ENCODE measurements around the gene CKMT2.
A peak's percentile ranks its signal among the peaks of the same experiment; 100 is the strongest.
"Not testable (repeated sequence)": the region's sequence is repeated elsewhere in the genome, so short reads cannot be mapped to it uniquely, and the experiment has no call there.

The CKMT2 gene

GRCh38 chr5:81288021-81288433 is 54.9 kb downstream of the CKMT2 start:
- H3K36me3 ChIP-seq (ENCODE audit: insufficient read depth, low read depth, low read length) = no peaks in the 10 kb centered on the region
- H3K9me3 ChIP-seq (ENCODE audit: insufficient read depth, low read depth, low read length) = peaks cover 13% of the 10 kb centered on the region
- H3K27me3 ChIP-seq (ENCODE audit: insufficient read depth, low read length) = no peaks in the 10 kb centered on the region
- no peak overlapping the region for H3K4me3 ChIP-seq (ENCODE audit: low read length)
- no peaks in the 10 kb centered on the region for H3K4me1 ChIP-seq (ENCODE audit: insufficient read depth, low read length)
- no peak overlapping the region for H3K27ac ChIP-seq (ENCODE audit: low read length)
- no peak overlapping the region for H3K9ac ChIP-seq (ENCODE audit: low read depth, low read length)

GRCh38 chr5:81290146-81290545 is 57.0 kb downstream of the CKMT2 start:
- Histone ChIP-seq H3K27me3 (ENCODE audit: insufficient read depth, low read length) (no peaks in the 10 kb centered on the region), H3K27ac (ENCODE audit: low read length) (no peak overlapping the region), H3K9me3 (ENCODE audit: insufficient read depth, low read depth, low read length) (peaks cover 19% of the 10 kb centered on the region), H3K9ac (ENCODE audit: low read depth, low read length) (no peak overlapping the region), H3K4me1 (ENCODE audit: insufficient read depth, low read length) (no peaks in the 10 kb centered on the region), H3K4me3 (ENCODE audit: low read length) (no peak overlapping the region), H3K36me3 (ENCODE audit: insufficient read depth, low read depth, low read length) (peaks cover 4% of the 10 kb centered on the region; the same call in 1 of the 2 replicates)

- no peak overlapping the region for H3K9ac ChIP-seq (ENCODE audit: low read depth, low read length)
- no peaks in the 10 kb centered on the region for H3K27me3 ChIP-seq (ENCODE audit: insufficient read depth, low read length)
- H3K36me3 ChIP-seq (ENCODE audit: insufficient read depth, low read depth, low read length) = peaks cover 4% of the 10 kb centered on the region; the same call in 1 of the 2 replicates
- no peak overlapping the region for H3K4me3 ChIP-seq (ENCODE audit: low read length)
- H3K9me3 ChIP-seq (ENCODE audit: insufficient read depth, low read depth, low read length) = peaks cover 19% of the 10 kb centered on the region
- no peaks in the 10 kb centered on the region for H3K4me1 ChIP-seq (ENCODE audit: insufficient read depth, low read length)
- H3K27ac ChIP-seq (ENCODE audit: low read length) = no peak overlapping the region
Observed at GRCh38 chr5:81292130-81292529, 59.0 kb downstream of the CKMT2 start.

- H3K4me1 ChIP-seq (ENCODE audit: insufficient read depth, low read length); H3K27ac ChIP-seq (ENCODE audit: low read length); H3K9ac ChIP-seq (ENCODE audit: low read depth, low read length); H3K27me3 ChIP-seq (ENCODE audit: insufficient read depth, low read length); H3K4me3 ChIP-seq (ENCODE audit: low read length); H3K36me3 ChIP-seq (ENCODE audit: insufficient read depth, low read depth, low read length): not testable (repeated sequence)
- H3K9me3 ChIP-seq (ENCODE audit: insufficient read depth, low read depth, low read length) = peaks cover 19% of the 10 kb centered on the region
Observed at GRCh38 chr5:81294021-81294420, 60.9 kb downstream of the CKMT2 start.

GRCh38 chr5:81297531-81297930 is 64.4 kb downstream of the CKMT2 start:
- H3K4me1 ChIP-seq (ENCODE audit: insufficient read depth, low read length) = no peaks in the 10 kb centered on the region
- peaks cover 9% of the 10 kb centered on the region; the same call in 1 of the 2 replicates for H3K9me3 ChIP-seq (ENCODE audit: insufficient read depth, low read depth, low read length)
- no peak overlapping the region for H3K9ac ChIP-seq (ENCODE audit: low read depth, low read length)
- peaks cover 4% of the 10 kb centered on the region; the same call in 1 of the 2 replicates for H3K36me3 ChIP-seq (ENCODE audit: insufficient read depth, low read depth, low read length)
- H3K27ac ChIP-seq (ENCODE audit: low read length) = no peak overlapping the region
- no peak overlapping the region for H3K4me3 ChIP-seq (ENCODE audit: low read length)
- no peaks in the 10 kb centered on the region for H3K27me3 ChIP-seq (ENCODE audit: insufficient read depth, low read length)

- peaks cover 9% of the 10 kb centered on the region for H3K36me3 ChIP-seq (ENCODE audit: insufficient read depth, low read depth, low read length)
- H3K9me3 ChIP-seq (ENCODE audit: insufficient read depth, low read depth, low read length) = no peaks in the 10 kb centered on the region
- H3K4me1 ChIP-seq (ENCODE audit: insufficient read depth, low read length) = no peaks in the 10 kb centered on the region
- peak overlapping the region; percentile 91; the same call in 1 of the 2 replicates for H3K9ac ChIP-seq (ENCODE audit: low read depth, low read length)
- H3K27me3 ChIP-seq (ENCODE audit: insufficient read depth, low read length) = no peaks in the 10 kb centered on the region
- peak overlapping the region; percentile 91 for H3K4me3 ChIP-seq (ENCODE audit: low read length)
- peak overlapping the region; percentile 61 for H3K27ac ChIP-seq (ENCODE audit: low read length)
Observed at GRCh38 chr5:81300921-81301270, 67.8 kb downstream of the CKMT2 start.

- peak within 1 kb of the TSS; percentile 61 for H3K27ac ChIP-seq (ENCODE audit: low read length)
- H3K4me1 ChIP-seq (ENCODE audit: insufficient read depth, low read length) = no peaks in the 10 kb centered on the region
- H3K27me3 ChIP-seq (ENCODE audit: insufficient read depth, low read length) = no peaks in the 10 kb centered on the region
- H3K9me3 ChIP-seq (ENCODE audit: insufficient read depth, low read depth, low read length) = no peaks in the 10 kb centered on the region
- H3K4me3 ChIP-seq (ENCODE audit: low read length) = peak within 1 kb of the TSS; percentile 91
- peak within 1 kb of the TSS; percentile 91 for H3K9ac ChIP-seq (ENCODE audit: low read depth, low read length)
- H3K36me3 ChIP-seq (ENCODE audit: insufficient read depth, low read depth, low read length) = peaks cover 9% of the 10 kb centered on the region
Observed at GRCh38 chr5:81301271-81302015, 68.3 kb downstream of the CKMT2 start, which contains the start of gene ZCCHC9. TSS of gene ZCCHC9 (plus strand) at chr5:81301587. CDS start at chr5:81304758, 3,171 bp downstream.

GRCh38 chr5:81302596-81302995 is 69.5 kb downstream of the CKMT2 start:
- peak overlapping the region; percentile 91 for H3K4me3 ChIP-seq (ENCODE audit: low read length)
- no peak overlapping the region; the same call in 1 of the 2 replicates for H3K9ac ChIP-seq (ENCODE audit: low read depth, low read length)

GRCh38 chr5:81303563-81303962 is 70.4 kb downstream of the CKMT2 start:
- Histone ChIP-seq H3K9ac (ENCODE audit: low read depth, low read length) (no peak overlapping the region), H3K4me3 (ENCODE audit: low read length) (no peak overlapping the region), H3K27ac (ENCODE audit: low read length) (no peak overlapping the region)

More at GRCh38 chr5:81302596-81302995, 69.5 kb downstream of the CKMT2 start:
- no peaks in the 10 kb centered on the region for H3K9me3 ChIP-seq (ENCODE audit: insufficient read depth, low read depth, low read length)
- peaks cover 9% of the 10 kb centered on the region for H3K36me3 ChIP-seq (ENCODE audit: insufficient read depth, low read depth, low read length)
- no peak overlapping the region for H3K27ac ChIP-seq (ENCODE audit: low read length)
- H3K27me3 ChIP-seq (ENCODE audit: insufficient read depth, low read length) = no peaks in the 10 kb centered on the region
- no peaks in the 10 kb centered on the region for H3K4me1 ChIP-seq (ENCODE audit: insufficient read depth, low read length)

GRCh38 chr5:81305785-81306184 is 72.7 kb downstream of the CKMT2 start:
- no peak overlapping the region for H3K4me3 ChIP-seq (ENCODE audit: low read length)
- H3K36me3 ChIP-seq (ENCODE audit: insufficient read depth, low read depth, low read length) = peaks cover 23% of the 10 kb centered on the region
- no peaks in the 10 kb centered on the region for H3K4me1 ChIP-seq (ENCODE audit: insufficient read depth, low read length)
- no peaks in the 10 kb centered on the region for H3K9me3 ChIP-seq (ENCODE audit: insufficient read depth, low read depth, low read length)
- no peak overlapping the region for H3K27ac ChIP-seq (ENCODE audit: low read length)
- H3K9ac ChIP-seq (ENCODE audit: low read depth, low read length) = no peak overlapping the region
- H3K27me3 ChIP-seq (ENCODE audit: insufficient read depth, low read length) = no peaks in the 10 kb centered on the region

More at GRCh38 chr5:81303563-81303962, 70.4 kb downstream of the CKMT2 start:
- Histone ChIP-seq H3K27me3 (ENCODE audit: insufficient read depth, low read length) (no peaks in the 10 kb centered on the region), H3K9me3 (ENCODE audit: insufficient read depth, low read depth, low read length) (no peaks in the 10 kb centered on the region), H3K4me1 (ENCODE audit: insufficient read depth, low read length) (no peaks in the 10 kb centered on the region), H3K36me3 (ENCODE audit: insufficient read depth, low read depth, low read length) (peaks cover 9% of the 10 kb centered on the region)

- Histone ChIP-seq H3K4me1 (ENCODE audit: insufficient read depth, low read length) (no peaks in the 10 kb centered on the region), H3K9ac (ENCODE audit: low read depth, low read length) (no peak overlapping the region), H3K27me3 (ENCODE audit: insufficient read depth, low read length) (no peaks in the 10 kb centered on the region), H3K9me3 (ENCODE audit: insufficient read depth, low read depth, low read length) (no peaks in the 10 kb centered on the region), H3K4me3 (ENCODE audit: low read length) (no peak overlapping the region), H3K36me3 (ENCODE audit: insufficient read depth, low read depth, low read length) (peaks cover 51% of the 10 kb centered on the region), H3K27ac (ENCODE audit: low read length) (no peak overlapping the region)
Observed at GRCh38 chr5:81308836-81309235, 75.7 kb downstream of the CKMT2 start.

GRCh38 chr5:81310402-81311063 is 77.4 kb downstream of the CKMT2 start:
- Histone ChIP-seq H3K36me3 (ENCODE audit: insufficient read depth, low read depth, low read length) (peaks cover 47% of the 10 kb centered on the region), H3K27ac (ENCODE audit: low read length) (no peak overlapping the region), H3K4me1 (ENCODE audit: insufficient read depth, low read length) (no peaks in the 10 kb centered on the region; the same call in 1 of the 2 replicates), H3K4me3 (ENCODE audit: low read length) (no peak overlapping the region), H3K9me3 (ENCODE audit: insufficient read depth, low read depth, low read length) (no peaks in the 10 kb centered on the region), H3K27me3 (ENCODE audit: insufficient read depth, low read length) (no peaks in the 10 kb centered on the region), H3K9ac (ENCODE audit: low read depth, low read length) (no peak overlapping the region)
